ENCODE measurements around the gene UNC119.
A peak's percentile ranks its signal among the peaks of the same experiment; 100 is the strongest.

UNC119 gene

DNA sequence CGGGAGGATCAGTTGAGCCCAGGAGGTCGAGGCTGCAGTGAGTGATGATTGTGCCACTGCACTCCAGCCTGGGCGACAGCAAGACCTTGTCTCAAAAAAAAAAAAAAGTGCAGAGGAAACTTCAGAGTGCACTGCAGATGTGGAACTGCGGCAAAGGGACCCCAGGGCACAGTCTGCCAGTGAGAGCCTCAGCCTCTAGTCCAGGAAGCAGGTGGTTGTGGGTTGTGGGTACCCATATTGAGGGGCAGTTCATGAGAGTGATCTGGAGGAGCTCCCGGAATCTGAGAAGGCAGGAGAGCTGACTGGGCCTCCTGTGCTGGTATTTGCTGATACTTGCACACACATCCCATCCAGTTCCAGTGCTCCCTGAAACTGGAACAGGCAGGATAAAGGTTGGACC lies 33.2 kb downstream of the UNC119 start:
- DNase-seq, result peak in 1 of 2 donors; percentile 91

DNA sequence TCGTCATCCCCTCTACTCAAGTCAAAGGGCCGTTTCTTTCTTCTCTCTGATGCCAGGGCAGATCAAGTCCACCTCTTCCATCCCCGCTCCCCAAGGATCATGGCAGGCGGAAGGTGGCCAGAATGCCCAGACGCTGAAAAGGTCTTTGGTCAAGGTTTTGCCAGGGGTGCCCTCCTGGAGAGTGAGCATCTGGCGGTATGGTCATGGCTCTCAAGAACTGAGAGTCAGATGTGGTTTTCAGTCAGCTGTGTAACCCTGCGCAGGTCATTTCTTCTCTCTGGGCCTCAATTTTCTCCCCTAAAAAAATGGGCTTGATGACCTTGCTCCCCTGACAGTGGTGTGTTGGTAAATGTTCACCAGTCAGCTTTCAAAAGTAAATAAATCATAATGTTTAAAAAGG lies 33.8 kb downstream of the UNC119 start:
- no peak for DNase-seq

DNA sequence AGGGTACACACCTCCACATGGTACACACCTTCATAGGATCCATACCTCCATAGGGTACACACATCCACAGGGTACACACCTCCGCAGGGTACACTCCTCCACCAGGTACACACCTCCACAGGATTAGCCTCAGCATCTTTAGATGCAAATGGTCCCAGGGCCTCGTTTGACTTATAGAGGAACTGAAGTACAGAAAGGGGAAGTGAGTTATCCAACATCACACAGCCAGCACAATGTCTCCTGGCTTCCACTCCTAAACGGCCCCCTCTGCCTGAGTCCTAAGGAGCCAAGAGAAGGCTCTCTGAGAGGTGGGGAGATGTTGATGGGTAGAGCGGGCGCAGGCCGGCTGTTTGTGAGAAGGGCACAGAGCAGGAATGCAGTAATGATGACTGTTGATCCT lies 34.3 kb downstream of the UNC119 start:
- peak in 1 of 2 donors; percentile 27 for DNase-seq

DNA sequence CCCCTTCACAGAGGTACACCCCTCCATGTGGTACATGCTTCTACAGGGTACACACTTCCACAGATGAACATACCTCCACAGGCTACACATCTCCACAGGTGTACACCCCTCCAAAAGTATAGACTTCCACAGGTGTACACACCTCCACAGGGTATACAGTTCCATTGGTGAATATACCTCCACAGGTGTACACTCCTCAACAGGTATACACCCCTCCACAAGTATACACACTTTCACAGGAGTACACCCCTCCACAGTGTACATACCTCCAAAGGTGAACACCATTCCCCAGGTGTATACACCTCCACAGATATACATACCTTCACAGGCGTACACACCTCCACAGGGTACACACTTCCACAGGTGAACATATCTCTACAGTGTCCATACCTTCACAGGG lies 36.9 kb downstream of the UNC119 start:
- DNase-seq, result no peak

DNA sequence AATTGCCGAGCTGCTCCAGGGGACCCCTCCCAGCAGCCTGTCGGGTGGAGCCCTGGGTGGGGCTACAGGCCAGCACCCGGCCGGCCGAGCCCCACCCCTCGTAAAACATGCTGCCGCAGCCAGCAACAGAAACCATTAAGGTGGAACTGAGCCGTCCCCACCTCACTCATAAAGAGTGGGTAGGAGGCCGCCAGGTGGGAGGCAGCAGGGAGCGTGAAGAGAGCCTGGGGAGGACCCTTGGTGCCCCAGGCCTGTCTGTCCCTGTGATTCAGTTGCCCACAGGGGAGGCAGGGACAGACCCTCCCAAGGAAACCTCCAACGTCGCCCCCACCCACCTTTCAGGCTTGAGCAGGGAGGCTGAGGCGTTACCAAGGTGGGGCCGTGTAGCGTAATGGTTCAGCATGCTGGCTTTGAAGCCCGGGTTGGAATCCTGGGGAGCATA lies 37.8 kb downstream of the UNC119 start:
- DNase-seq, result no peak

DNA sequence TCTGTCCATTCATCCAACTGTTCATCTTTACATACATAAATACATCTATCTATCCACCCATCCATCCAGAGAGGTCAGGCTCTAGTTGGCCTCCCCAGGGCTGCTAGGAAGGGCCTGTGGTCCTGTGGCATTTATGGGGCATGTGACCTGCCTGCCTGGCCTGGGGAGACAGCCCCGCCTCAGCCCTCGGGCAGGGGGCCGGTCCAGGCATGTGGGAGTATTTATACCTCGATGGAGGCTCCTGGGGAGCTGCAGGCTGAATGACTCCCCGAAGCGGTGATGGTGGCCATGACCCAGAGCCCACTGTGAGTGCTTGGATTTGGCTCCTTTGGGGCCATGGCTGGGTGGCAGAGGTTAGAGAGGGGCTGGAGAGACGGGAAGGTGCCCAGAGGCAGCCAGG lies 38.9 kb downstream of the UNC119 start:
- DNase-seq, result no peak

DNA sequence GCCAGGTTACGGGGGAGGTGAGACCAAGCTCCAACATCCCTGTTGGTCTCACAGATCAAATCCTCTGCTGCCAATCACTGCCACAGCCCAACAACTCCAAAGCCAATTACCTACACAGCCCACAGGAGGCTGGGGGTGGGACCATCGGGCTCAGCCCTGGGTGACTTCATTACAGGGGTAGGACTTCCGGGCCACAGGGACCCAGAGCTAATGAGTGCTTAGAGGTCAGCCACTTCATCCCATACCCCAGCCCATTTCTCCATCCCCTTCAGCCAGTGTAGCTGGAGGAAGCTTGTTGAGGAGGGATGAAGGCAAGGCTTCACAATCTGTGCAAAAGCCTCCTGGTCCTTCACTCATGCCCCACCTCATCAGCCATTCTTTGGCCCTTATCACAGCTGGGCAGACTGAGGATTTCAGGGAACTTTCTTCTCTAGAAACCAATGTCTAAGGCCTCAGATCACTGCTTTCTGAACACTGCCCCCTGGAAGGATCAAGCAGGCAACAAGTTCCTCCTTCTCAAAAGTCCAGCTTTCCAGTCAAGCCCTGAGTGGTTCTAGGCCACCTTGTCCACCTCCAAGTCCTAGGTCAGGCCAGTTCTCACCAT lies 40.5 kb downstream of the UNC119 start:
- DNase-seq, result no peak

DNA sequence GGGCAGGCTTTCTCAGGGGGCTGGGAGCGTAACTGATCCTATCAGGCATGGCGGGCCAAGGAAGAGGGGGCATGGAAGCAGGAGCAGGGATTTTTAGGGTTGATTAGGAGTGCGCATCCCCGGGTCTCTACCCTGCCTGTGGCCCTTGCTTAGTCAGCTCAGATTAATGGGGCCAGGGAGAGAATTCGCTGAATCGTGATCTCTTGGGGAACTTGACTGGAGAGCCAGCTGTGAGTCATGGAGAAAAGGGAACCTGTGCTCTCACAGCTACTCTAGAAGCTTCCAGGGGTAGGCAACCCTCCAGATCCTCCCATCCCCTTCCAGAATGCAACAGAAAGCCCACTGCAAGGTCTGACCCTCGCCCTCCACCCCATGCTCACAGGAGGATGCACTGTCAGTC lies 42.6 kb downstream of the UNC119 start:
- peak; percentile 13 to 46 for DNase-seq

DNA sequence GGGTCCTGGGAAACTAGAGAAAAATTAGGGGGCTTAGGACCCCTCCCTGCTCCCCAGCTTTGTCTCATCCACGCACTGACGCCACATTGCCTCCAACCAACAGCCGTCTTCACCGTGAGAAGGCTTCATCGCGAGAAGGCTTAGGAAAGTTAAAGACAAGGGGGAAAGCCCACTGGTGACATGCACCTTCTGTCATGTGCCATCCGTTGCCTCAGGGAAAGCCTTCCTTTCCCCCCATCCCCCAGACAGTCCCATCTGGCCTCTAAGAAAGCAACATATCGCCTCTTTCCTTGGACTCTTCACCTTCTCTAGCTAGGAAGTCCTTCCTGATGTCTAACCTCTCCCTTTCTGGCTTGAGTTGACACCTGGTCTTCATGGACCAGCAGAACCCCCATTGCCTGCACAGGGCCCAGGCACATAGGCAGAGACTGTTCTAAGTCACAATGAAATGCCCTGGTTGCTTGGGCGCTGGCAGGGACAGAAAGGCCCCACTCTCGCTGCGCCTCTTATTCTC lies 44.2 kb downstream of the UNC119 start:
- DNase-seq, result no peak

DNA sequence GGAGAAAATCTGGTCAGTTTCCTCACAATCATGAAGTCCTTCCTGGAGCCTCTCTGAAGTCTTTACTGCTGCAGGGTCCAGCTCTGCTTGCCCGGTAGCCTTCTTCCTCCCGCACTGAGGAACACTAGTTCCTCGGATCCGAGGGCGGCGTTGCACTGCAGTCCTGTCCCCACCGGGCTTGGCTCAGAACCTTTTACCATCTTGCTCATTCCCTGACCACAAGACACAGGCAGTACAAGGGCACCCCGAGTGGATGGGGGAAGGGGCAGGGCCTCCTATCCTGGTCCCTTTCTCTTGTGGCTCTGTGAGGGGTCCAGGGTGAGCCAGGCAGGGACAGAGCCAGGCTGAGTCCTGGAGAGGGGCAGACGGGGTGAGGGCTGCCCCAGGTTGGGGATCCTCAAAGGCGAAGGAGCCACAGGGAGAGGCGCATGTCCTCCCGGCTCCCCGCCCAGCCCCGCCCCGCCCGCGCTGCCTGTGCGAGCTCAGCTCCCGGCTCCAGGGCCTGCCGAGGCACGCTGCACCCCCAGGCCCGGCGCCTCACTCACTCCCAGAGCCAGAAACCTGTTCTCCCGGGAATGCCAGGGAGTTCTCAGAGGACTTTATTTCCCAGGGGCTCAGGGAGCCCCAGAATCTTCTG lies 44.7 kb downstream of the UNC119 start:
- no peak for DNase-seq

DNA sequence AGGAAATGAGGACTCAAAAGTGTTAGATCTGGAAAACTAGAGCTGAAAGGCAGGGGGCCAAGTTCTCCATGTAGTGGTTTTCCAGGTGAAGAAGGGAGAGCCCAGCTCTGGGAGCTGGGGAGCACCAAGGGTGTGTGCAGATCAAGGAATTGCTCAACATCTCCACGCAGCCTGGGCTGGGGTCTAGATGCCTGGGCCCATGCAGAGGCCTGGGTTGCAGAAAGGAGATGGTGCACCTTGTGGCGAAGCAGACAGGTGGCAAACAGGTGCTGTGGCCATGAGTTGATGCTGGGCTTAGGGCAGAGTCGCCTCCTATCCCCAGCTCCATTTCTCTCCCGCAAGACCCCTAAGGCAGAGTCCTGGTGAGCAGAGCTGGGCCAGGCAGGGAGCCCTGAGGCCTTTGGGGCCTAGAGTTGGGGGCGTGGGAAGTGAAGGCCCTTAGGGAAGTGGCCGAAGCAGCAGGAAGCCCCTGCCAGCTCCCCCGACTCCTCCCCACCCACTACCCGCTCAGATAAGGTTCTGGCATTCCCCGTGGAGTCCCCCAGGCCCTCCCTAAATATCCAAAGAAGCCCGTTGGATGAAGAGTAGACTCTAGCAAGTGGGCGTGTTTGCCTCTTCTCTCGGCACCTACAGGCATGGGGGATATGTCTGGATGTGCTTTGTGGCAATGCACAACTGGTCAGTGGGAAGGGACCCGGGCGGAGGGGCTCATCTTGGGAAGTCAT lies 45.5 kb downstream of the UNC119 start:
- DNase-seq, result no peak

DNA sequence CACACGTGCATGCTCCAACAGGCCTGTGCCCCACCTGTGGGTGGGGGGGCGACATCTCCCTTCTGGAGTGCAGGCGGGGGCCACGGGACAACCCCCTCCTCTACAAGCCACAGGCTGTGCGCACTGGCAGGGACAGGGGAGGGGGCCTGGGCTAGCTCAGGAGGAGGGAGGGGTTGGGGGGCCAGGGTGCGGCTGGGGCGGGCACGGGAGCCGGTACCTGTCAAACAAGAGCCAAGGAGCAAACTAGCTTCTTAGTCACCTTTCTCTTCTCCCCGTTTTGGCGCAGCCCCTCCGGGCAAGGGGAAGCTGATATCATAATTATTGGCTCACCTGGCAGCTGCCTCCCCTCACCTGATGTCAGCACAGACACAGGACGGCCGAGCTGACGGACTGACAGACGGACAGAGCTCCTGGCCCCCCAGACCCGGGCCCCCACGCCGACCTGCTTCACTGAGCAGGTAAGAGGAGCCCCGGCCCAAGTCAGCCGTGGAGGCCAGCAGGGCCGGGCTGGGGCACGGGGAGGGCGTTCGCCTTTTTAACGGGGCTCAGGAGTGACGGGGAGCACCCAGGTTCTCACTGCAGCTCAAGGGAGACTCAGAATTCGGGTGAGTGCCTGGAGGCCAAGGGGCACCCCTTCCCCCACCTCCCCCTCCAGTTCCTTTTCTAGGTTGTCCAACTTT lies 46.3 kb downstream of the UNC119 start, which contains the start of gene FOXN1:
TSS of gene FOXN1 (plus strand) at position 363 of the 680 bp plus-strand sequence. CDS start 17,622 bp downstream, outside the sequence.
- DNase-seq, result no peak

DNA sequence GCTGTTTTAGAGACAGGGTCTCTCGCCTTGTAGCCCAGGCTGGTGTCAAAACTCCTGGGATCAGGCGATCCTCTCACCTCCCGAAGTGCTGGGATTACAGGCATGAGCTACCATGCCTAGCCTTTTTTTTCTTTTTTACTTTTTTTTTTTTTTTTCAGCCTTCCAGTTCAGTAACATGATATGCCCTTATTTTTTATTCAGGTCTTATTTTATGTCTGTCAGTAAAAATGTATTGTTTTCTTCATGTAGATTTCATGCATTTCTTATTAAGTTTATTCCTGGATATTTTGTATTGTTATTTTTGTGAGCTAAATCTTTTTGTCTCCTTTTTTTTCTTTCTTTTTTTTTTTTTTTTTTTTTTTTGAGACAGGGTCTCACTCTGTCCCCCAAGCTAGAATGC lies 49.0 kb downstream of the UNC119 start:
- DNase-seq, result no peak

DNA sequence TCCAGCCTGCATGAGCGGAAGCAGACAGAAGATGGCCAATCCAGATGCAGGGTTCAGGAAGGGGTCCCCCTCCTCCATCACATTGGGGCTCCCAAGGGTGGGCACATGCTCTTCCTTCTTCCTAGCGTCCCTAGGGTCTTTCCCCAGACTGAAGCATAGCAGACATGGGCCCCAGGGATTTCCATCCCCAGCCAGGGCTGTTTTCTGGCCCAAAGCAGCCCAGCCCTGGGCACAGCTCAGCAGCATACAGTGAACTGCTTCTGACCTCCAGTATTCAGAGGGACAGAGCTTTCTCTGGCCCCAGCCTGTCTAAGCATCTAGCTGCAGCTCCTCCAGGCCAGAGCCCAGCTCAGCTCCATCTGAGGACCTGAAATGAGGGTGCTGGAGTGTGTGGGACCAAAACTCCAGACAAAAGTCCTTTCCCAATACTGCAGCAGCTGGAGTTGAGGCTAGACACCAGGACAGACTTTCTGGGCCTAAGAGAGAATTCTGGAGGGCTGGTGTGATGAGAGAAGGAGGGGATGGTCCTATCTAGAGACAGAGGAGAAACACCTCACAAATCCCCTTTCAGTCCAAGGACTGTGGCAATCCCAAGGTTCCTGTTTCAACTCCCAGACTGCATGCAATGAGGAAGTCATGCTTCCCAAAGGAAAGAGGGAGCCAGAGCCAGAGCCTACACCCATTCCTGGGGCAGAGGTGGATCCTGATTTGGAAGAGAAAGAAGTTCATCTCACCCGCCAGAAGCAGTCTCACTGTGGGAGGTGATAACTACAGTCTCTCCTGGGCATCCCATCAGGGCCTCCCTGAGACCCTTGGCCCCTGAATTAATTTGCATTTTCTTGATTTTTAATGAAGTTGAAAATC lies 50.8 kb downstream of the UNC119 start:
- no peak for DNase-seq

DNA sequence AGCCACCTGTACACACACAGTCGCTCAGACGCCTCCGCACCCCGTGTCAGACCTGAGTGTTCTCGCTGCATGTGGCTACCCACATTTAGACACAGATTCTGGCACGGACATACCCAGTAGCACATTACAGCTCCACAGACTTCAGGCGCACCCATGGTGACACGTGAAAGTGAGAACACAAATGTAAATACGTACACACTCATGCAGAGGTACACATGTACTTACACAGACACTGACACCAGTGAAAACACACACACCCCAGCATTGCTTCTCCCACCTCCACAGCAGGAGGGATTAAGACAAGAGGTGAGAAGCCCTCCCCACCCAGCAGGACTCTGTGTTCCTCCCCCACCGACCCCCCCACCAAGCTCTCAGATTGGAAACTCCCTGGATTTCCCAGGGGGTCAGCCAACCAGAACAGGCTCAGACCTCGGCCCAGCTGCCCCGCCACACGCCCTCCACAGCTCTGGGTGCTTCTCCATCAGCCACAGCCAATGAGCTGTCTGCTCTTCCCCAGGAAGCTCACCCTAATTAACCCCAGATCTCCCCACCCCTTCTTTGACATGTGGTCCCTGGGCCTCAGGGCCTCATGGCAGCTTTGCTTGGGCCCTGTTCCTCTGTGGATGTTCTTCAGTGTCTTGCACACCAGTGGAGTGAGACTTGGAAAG lies 51.6 kb downstream of the UNC119 start:
- no peak for DNase-seq

DNA sequence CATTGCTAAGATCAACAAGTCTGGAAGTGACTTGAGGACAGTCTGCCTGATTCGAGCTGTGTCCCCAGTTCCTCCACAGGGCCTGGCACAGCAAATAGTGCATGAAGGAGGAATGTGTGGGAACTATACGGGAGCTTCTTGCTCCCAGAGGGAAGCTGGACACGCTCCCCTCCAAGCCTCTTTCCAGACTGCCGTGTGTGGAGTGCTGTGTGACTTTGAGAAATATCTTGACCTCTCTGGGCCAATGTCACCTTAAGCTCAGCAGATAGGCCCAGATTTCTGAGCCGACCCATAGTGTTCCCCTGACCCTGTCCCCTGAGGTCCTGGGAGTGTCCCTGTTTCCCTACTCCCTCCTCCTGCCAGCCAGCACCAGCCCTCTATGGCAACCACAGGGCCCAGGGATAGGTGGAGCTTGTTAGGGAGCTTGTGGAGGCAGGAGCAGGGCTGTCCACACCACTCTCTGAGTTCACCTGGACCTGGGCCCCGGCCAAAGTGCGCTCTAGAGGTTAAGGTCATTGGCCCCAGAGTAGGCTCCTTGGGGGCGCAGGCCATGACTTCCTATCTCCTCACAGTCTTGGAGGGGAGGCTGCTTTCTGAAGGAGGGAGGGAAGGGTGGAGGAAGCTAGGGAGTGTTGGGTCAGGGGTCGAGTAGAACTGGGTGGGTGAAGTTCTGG lies 52.6 kb downstream of the UNC119 start:
- DNase-seq, result no peak

DNA sequence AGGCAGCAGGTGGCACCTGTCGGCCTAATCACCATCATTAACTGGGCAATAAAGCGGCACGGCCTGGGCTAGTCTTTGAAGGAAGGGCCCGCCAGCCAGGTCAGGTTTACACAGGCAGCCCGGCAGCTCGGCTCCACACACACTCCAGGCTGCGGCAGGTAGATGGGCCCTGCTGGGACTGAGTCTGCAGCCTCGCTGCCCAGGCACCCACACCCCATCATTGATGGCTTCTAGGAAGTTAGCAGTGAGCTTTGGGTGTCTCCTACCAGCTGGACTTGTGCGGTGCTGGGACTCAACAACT lies 53.1 kb downstream of the UNC119 start:
- DNase-seq, result no peak

DNA sequence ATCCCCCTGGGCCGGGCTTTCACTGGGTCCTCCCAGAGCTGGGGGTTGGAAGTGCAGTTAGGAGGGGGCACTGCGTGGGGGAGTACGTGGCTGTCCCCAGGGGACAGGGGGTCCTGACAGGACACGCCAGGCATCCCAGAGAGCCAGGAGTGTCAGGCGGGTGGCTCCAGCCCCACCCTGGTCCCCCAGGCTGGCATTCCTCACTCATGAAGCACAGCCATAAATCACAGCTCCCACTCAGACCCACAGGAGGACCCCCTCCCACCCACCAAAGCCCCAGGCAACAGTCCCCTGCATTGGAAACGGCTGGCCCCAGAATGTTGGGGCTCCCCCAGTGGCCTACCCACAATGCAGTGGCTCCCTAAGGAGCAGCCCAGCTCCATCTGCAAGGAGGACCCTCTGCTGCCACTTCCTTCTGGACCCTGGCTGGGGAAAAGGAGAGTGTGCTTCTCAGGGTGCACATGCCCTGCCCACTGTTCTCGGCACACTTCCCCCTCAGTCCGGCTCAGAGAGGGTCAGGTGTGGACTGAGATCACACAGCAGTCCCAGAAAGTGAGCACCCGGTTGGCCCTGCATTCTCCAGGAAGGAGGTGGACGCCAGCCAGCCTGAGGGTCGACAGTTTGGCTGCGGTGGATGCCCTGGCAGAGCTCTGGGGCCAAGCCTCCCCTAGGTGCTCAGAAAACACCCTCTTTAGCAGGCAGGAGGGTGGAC lies 53.6 kb downstream of the UNC119 start:
- DNase-seq, result no peak

DNA sequence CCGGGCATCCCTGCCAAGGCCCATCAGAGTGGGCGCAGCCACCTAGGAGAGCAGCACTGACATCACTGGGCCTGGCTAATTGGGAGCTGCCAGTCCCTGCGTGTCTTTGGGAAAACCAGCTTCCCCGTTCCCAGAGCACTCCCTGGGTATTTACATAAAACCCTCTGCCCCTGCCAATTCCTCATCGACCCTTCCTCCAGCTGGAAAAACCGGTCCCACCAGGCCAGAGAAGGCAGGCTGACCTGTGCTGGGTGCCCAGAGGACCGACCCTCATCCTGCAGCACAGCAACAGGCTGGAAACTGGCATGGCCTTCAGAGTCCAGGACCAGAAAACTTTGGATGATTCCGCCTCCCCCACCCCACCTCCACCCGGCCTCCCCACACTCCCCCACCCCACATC lies 54.5 kb downstream of the UNC119 start:
- DNase-seq, result no peak

All from bone marrow (tissue), 2 donors.